ENCODE measurements around the gene C1orf21.

GRCh38 chr1:184383772-184384323 lies 3.0 kb upstream of the C1orf21 start:
- TF ChIP-seq, protein P1, sequence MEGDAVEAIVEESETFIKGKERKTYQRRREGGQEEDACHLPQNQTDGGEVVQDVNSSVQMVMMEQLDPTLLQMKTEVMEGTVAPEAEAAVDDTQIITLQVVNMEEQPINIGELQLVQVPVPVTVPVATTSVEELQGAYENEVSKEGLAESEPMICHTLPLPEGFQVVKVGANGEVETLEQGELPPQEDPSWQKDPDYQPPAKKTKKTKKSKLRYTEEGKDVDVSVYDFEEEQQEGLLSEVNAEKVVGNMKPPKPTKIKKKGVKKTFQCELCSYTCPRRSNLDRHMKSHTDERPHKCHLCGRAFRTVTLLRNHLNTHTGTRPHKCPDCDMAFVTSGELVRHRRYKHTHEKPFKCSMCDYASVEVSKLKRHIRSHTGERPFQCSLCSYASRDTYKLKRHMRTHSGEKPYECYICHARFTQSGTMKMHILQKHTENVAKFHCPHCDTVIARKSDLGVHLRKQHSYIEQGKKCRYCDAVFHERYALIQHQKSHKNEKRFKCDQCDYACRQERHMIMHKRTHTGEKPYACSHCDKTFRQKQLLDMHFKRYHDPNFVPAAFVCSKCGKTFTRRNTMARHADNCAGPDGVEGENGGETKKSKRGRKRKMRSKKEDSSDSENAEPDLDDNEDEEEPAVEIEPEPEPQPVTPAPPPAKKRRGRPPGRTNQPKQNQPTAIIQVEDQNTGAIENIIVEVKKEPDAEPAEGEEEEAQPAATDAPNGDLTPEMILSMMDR (IDR thresholded peaks at IDR 0.05), result no peak
- TF ChIP-seq POLR2A (IDR thresholded peaks at IDR 0.05), result no peak

Measured in Peyer's patch (tissue), 4 donors.